Measurements from ENCODE around the gene ZBED4.

Gene ZBED4

DNA sequence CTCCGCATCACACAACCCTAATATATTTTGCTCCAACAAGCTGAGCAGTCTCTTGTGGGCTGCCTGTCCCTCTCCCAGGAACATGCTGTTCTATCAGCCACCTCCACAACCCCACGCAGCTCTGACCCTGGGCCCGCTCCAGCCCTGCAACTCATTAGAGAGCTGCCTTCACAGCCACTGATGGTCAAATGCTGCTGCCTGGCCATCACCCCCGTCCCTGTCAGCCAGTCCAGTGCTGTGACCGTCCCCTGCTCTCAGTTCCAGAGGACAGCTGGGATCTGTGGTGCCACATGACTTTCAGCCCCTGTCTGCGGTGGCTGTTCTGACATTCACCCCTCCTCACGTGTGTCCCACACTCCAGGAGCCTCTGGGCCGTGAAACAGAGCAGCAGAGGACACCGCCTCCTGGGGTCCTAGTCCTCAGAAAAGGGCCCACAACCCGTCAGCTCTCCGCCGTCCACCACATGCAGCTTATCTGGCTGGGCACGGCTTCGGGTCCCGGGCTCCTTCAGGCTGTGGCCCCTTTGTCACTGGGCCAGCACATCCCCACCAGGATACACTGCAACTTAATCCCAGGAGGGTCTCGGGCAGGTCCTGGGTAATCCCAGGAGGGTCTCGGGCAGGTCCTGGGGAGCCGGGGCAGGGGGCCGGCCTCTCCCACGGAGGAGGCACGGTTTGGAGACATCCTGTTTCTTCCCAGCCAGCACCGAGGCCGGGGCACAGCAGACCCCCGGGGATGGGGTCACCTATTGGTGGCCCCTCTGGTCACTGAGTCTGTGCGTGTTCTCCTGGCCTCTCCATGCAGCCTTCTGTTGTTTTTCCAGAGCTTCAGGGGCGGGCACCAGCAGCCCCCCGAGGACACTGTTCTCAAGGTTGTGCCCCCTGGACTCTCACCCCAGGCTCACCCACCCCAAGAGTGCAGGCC is 79.9 kb downstream of the ZBED4 start:
- H4K20me1 ChIP-seq (ENCODE audit: control insufficient read depth, insufficient read depth, low read depth, low read length), result no peaks in the 10 kb centered on the region
- H3K36me3 ChIP-seq (ENCODE audit: control insufficient read depth, low read length), result peaks cover 15% of the 10 kb centered on the region
- H3K79me2 ChIP-seq (ENCODE audit: control insufficient read depth, low read length), result peaks cover 19% of the 10 kb centered on the region
- peak overlapping the region; percentile 89 for H3K4me2 ChIP-seq (ENCODE audit: low read length)
- H3K9me2 ChIP-seq (replicated peaks; ENCODE audit: control insufficient read depth, low read length), result no peaks in the 10 kb centered on the region
- peak overlapping the region; percentile 91 for H3K27ac ChIP-seq (ENCODE audit: low read depth, low read length)
- peaks cover 34% of the 10 kb centered on the region for H3F3A ChIP-seq (ENCODE audit: control insufficient read depth, insufficient read depth)
- H3K9me3 ChIP-seq (ENCODE audit: control insufficient read depth, insufficient read depth, low read length), result no peaks in the 10 kb centered on the region
- H3K4me3 ChIP-seq (ENCODE audit: low read length), result peak overlapping the region; percentile 90
- H3K27me3 ChIP-seq (ENCODE audit: control insufficient read depth, low read length), result no peaks in the 10 kb centered on the region
- TF ChIP-seq, protein P1, sequence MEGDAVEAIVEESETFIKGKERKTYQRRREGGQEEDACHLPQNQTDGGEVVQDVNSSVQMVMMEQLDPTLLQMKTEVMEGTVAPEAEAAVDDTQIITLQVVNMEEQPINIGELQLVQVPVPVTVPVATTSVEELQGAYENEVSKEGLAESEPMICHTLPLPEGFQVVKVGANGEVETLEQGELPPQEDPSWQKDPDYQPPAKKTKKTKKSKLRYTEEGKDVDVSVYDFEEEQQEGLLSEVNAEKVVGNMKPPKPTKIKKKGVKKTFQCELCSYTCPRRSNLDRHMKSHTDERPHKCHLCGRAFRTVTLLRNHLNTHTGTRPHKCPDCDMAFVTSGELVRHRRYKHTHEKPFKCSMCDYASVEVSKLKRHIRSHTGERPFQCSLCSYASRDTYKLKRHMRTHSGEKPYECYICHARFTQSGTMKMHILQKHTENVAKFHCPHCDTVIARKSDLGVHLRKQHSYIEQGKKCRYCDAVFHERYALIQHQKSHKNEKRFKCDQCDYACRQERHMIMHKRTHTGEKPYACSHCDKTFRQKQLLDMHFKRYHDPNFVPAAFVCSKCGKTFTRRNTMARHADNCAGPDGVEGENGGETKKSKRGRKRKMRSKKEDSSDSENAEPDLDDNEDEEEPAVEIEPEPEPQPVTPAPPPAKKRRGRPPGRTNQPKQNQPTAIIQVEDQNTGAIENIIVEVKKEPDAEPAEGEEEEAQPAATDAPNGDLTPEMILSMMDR (IDR thresholded peaks at IDR 0.05; ENCODE audit: low read depth, low read length, poor library complexity, severe bottlenecking), result no peak
- TF ChIP-seq EZH2phosphoT487 (IDR thresholded peaks at IDR 0.05; ENCODE audit: borderline replicate concordance, low read length), result no peak
- peaks cover 82% of the 10 kb centered on the region for H3K4me1 ChIP-seq (ENCODE audit: control insufficient read depth, low read length)

DNA sequence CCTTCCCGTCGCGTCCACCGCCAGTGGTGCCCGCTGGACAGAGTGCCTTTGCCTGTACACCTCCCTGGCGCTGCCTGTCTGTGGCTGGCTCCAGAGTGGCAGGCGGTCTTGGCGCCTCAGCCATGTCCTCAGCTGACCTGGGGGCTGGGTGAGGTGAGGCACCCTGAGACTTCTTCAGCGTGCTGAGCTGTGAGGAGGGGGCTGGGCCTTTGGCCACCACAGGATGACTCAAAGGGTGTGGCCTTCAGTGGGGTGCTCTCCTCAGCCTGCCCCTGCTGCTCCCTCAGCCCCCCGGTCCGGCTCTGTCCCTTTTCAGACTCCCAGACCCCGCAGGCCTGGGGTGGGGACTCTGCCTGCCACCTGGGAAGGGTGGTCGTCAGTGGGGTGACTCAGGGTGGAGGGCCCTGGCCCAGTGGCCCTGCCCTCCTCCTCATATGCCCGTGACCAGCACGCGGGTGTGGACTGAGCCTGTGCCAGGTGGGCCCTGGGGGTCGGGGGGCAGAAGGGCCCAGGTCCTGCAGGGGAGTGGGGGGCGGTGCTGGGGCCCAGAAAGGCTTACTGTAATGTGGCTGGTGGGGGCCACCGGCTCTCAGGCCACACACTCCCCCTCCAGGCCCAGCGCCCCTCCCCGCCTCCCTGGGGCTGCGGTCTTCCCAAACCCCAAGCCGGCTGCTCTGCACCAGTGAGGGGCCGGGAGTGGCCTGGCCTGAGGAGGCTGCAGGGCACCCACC is 80.7 kb downstream of the ZBED4 start:
- TF ChIP-seq, protein P1 (IDR thresholded peaks at IDR 0.05; ENCODE audit: low read depth, low read length, poor library complexity, severe bottlenecking), result no peak
- no peak for TF ChIP-seq EZH2phosphoT487 (IDR thresholded peaks at IDR 0.05; ENCODE audit: borderline replicate concordance, low read length)
- peak overlapping the region; percentile 91 for H3K27ac ChIP-seq (ENCODE audit: low read depth, low read length)
- peaks cover 19% of the 10 kb centered on the region for H3K79me2 ChIP-seq (ENCODE audit: control insufficient read depth, low read length)
- peaks cover 34% of the 10 kb centered on the region for H3F3A ChIP-seq (ENCODE audit: control insufficient read depth, insufficient read depth)
- no peaks in the 10 kb centered on the region for H3K27me3 ChIP-seq (ENCODE audit: control insufficient read depth, low read length)
- H3K9me3 ChIP-seq (ENCODE audit: control insufficient read depth, insufficient read depth, low read length), result no peaks in the 10 kb centered on the region
- peaks cover 15% of the 10 kb centered on the region for H3K36me3 ChIP-seq (ENCODE audit: control insufficient read depth, low read length)
- peak overlapping the region; percentile 90 for H3K4me3 ChIP-seq (ENCODE audit: low read length)
- H3K9me2 ChIP-seq (replicated peaks; ENCODE audit: control insufficient read depth, low read length), result no peaks in the 10 kb centered on the region
- peak overlapping the region; percentile 89 for H3K4me2 ChIP-seq (ENCODE audit: low read length)
- H4K20me1 ChIP-seq (ENCODE audit: control insufficient read depth, insufficient read depth, low read depth, low read length), result no peaks in the 10 kb centered on the region
- H3K4me1 ChIP-seq (ENCODE audit: control insufficient read depth, low read length), result peaks cover 74% of the 10 kb centered on the region

DNA sequence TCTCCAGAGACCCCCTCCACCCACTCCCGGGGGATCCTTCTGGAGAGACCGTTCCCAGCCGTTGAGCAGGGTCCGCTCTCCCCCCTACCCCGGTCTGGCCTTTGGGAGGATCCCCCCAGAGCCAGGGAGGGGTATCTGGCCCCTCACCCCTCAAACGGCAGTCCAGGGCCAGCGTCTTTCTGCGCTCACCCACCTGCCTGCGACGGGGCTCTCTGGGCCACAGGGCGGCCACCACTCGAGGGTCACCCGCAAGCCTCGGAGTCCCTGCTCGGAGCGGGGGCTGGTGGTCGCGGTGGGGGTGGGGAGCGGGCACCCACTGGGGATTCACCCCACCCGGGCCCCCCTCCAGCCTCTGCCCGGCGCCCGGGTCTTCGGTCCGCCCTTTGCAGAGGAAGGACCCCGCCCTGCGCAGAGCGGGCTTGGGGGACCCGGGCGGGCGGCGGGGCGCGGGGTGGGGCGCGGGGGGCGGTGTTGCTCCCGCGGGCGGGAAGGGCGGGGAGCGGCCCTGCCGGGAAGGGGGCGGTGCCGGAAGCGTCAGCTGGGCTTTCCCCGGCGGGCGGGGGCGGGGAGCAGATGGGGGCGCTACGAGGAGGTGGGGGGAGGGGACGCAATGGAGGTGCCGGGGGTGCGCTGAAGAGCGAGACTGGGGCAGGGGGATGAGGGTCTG is 81.4 kb downstream of the ZBED4 start:
- no peaks in the 10 kb centered on the region for H3K9me3 ChIP-seq (ENCODE audit: control insufficient read depth, insufficient read depth, low read length)
- peaks cover 34% of the 10 kb centered on the region for H3F3A ChIP-seq (ENCODE audit: control insufficient read depth, insufficient read depth)
- H3K27ac ChIP-seq (ENCODE audit: low read depth, low read length), result peak overlapping the region; percentile 91
- peaks cover 69% of the 10 kb centered on the region for H3K4me1 ChIP-seq (ENCODE audit: control insufficient read depth, low read length)
- TF ChIP-seq EZH2phosphoT487 (IDR thresholded peaks at IDR 0.05; ENCODE audit: borderline replicate concordance, low read length), result no peak
- TF ChIP-seq, protein P1 (IDR thresholded peaks at IDR 0.05; ENCODE audit: low read depth, low read length, poor library complexity, severe bottlenecking), result no peak
- peak overlapping the region; percentile 90 for H3K4me3 ChIP-seq (ENCODE audit: low read length)
- H3K9me2 ChIP-seq (replicated peaks; ENCODE audit: control insufficient read depth, low read length), result no peaks in the 10 kb centered on the region
- H3K36me3 ChIP-seq (ENCODE audit: control insufficient read depth, low read length), result peaks cover 15% of the 10 kb centered on the region
- peak overlapping the region; percentile 89 for H3K4me2 ChIP-seq (ENCODE audit: low read length)
- H4K20me1 ChIP-seq (ENCODE audit: control insufficient read depth, insufficient read depth, low read depth, low read length), result no peaks in the 10 kb centered on the region
- no peaks in the 10 kb centered on the region for H3K27me3 ChIP-seq (ENCODE audit: control insufficient read depth, low read length)
- H3K79me2 ChIP-seq (ENCODE audit: control insufficient read depth, low read length), result peaks cover 19% of the 10 kb centered on the region
